Lower lobe of right lung (tissue), 2 donors: ENCODE data around the gene GALNT2. TPM values are rescaled to one million over a fixed set of nuclear protein-coding genes. Genes with fewer than 3 reads are reported as not detected.
A peak's percentile ranks its signal among the peaks of the same experiment; 100 is the strongest.

Source experiments
- ATAC-seq, 2 donors: fragments of 200-7000 bp; cut with Tn5 transposase; one replicate each; pipeline ENCODE4 v1.9.1; 2020 to 2022; ENCODE audit warnings: mild to moderate bottlenecking in 2 of 2, moderate library complexity in 2 of 2
- DNase-seq: peaks from one replicate; pipeline ENCODE4 v3.0.0-alpha.2; 2020
- H3K27ac ChIP-seq: fragments of 200-600 bp; one replicate; pipeline ENCODE4 v1.8.0; 2022
- H3K27me3 ChIP-seq: fragments of 200-600 bp; one replicate; pipeline ENCODE4 v1.8.0; 2022; ENCODE audit warnings: low read depth
- H3K36me3 ChIP-seq: fragments of 200-600 bp; one replicate; pipeline ENCODE4 v1.8.0; 2022; ENCODE audit warnings: mild to moderate bottlenecking
- H3K4me1 ChIP-seq: fragments of 200-600 bp; one replicate; pipeline ENCODE4 v1.8.0; 2022
- H3K4me3 ChIP-seq: fragments of 200-600 bp; one replicate; pipeline ENCODE4 v1.8.0; 2022; ENCODE audit warnings: mild to moderate bottlenecking
- H3K9me3 ChIP-seq: fragments of 200-600 bp; one replicate; pipeline ENCODE4 v1.8.0; 2022
- intact Hi-C: fragments of 100-400 bp; cut with DNase I; formaldehyde crosslinking; loops from one replicate; pipeline ENCODE4 v1.11.0; 2022
- total RNA-seq: library from RNA; stranded (reverse); fragmentation: NEBNext Ultra II Directional; extraction: Animal tissue kit (Norgen Biotek cat#: 25700); gene quantifications from one replicate; pipeline ENCODE4 v1.2.1, GENCODE V29; 2021
- TF ChIP-seq, protein P1 (sequence below): fragments of 200-600 bp; IDR thresholded peaks from one replicate; pipeline ENCODE4 v1.8.0; 2022; ENCODE audit warnings: antibody characterized with exemption, mild to moderate bottlenecking
- donor health status: DM: no; HTN: yes; CAD: no; lungs with severe emphysema.

The GALNT2 gene
- total RNA-seq, 1 donor from 2014 or later: 48.0 TPM

DNA sequence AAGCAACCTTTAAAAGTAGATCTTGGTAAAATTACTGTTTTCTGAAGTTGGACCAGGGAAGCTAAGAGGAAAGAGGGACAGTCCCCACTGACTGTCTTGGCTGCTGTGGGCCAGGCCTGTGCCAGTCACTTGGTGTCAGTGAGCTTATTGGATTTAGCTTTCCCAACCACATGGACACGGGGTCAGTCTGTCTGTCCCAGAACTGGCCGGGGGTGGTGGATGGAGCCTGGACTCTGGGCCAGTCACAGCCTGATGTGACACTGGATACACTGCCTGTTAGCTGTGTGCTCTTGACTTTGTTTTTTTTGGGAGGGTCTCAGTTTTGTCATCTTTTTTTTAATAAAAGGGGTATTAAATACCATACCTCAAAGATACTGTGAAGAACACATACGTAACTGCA, 96.7 kb downstream of the GALNT2 start:
- Histone ChIP-seq H3K27me3 (no peaks in the 10 kb centered on the region), H3K36me3 (no peaks in the 10 kb centered on the region), H3K27ac (no peak overlapping the region), H3K4me1 (peaks cover 16% of the 10 kb centered on the region), H3K4me3 (no peak overlapping the region), H3K9me3 (no peaks in the 10 kb centered on the region)
- DNase-seq (no peak), ATAC-seq (no peak)
- intact Hi-C loops: no loop called here
- TF ChIP-seq, protein P1, sequence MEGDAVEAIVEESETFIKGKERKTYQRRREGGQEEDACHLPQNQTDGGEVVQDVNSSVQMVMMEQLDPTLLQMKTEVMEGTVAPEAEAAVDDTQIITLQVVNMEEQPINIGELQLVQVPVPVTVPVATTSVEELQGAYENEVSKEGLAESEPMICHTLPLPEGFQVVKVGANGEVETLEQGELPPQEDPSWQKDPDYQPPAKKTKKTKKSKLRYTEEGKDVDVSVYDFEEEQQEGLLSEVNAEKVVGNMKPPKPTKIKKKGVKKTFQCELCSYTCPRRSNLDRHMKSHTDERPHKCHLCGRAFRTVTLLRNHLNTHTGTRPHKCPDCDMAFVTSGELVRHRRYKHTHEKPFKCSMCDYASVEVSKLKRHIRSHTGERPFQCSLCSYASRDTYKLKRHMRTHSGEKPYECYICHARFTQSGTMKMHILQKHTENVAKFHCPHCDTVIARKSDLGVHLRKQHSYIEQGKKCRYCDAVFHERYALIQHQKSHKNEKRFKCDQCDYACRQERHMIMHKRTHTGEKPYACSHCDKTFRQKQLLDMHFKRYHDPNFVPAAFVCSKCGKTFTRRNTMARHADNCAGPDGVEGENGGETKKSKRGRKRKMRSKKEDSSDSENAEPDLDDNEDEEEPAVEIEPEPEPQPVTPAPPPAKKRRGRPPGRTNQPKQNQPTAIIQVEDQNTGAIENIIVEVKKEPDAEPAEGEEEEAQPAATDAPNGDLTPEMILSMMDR: no peak

GRCh38 chr1:230165536-230165935, 98.5 kb downstream of the GALNT2 start:
- intact Hi-C loops: no loop called here
- Histone ChIP-seq H3K4me1 (peaks cover 24% of the 10 kb centered on the region), H3K36me3 (no peaks in the 10 kb centered on the region), H3K27ac (no peak overlapping the region), H3K27me3 (no peaks in the 10 kb centered on the region), H3K9me3 (no peaks in the 10 kb centered on the region), H3K4me3 (no peak overlapping the region)
- ATAC-seq (no peak), DNase-seq (no peak)
- TF ChIP-seq, protein P1: no peak

DNA sequence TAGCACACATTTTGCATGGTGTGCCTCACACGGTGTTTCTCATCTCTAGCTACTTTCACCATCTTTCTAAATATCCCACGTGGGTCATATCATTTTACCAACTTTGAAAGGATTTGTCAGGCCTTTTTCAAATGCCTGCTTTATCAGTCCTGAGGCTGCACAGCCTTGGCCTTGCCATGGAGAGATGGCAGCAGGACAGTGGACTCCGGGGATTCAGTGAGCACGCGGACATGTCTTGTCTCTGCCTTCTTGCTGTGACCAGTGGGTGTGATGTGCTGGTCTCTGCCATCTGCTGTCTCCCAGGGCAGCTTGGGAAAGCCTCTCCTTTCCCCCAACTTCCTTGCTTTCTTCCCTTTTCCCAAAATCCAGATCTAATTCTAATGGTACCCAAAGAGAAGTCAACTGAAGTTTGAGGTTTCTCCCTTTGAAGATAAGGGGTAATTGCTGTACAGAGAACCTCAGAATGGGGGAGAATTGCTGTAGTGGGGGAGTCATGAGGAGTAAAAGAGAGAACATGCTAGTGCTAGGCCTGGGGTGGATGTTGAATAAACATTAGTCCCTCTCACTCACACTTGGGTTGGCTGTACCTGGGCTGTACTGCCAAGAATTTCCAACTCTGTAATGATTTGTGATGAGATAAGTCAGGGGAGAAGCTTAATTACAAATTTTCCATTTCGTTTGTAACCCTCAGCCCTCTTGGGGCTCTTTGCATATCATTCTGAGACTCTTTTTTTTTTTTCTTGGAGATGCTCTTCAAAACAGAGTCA, 99.5 kb downstream of the GALNT2 start:
- no peaks in the 10 kb centered on the region for H3K36me3 ChIP-seq
- no peaks in the 10 kb centered on the region for H3K27me3 ChIP-seq
- no peaks in the 10 kb centered on the region for H3K9me3 ChIP-seq
- H3K4me3 ChIP-seq: no peak overlapping the region
- DNase-seq (no peak), ATAC-seq (no peak)
- peaks cover 17% of the 10 kb centered on the region for H3K4me1 ChIP-seq
- TF ChIP-seq, protein P1: no peak
- intact Hi-C loops: no loop called here
- H3K27ac ChIP-seq: no peak overlapping the region

GRCh38 chr1:230167419-230167852, 100.4 kb downstream of the GALNT2 start:
- H3K9me3 ChIP-seq: no peaks in the 10 kb centered on the region
- peaks cover 17% of the 10 kb centered on the region for H3K4me1 ChIP-seq
- no peaks in the 10 kb centered on the region for H3K36me3 ChIP-seq
- ATAC-seq (peak; percentile 78 to 85), DNase-seq (no peak)
- H3K27me3 ChIP-seq: no peaks in the 10 kb centered on the region
- TF ChIP-seq, protein P1: peak; percentile 77
- intact Hi-C loops: no loop called here
- H3K27ac ChIP-seq: no peak overlapping the region
- H3K4me3 ChIP-seq: no peak overlapping the region

DNA sequence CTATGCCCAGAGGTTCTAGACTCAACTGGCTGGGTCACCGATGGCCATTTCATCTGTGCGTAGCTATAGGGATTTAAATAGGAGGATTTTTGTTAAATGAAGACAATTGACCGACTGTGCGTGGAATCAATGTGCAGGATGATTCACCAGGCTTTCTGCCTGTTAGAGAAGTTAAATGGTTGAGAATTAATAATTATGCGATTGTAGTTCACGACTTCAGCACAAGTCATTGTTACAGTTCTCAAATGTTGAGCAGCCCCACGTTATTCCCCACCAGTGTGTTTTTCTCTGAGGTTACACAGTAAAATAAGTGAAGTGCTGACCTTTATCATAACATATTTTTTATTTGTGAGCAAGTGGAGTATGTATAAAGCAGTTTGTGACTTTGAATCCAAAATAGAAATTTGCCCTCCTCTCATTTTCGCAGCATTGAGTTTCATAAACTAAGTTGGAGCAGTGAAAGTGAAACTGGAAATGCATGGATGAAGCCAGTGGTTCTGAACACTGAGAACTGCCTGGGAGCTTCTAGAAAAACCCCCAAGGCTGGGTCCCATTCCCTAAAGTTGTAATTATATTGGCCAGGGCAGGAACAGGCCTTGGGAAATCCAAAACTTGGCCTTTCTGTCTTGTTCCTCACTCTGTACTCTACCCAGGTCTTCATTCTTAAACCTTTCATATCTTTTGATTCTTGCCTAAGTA, 102.6 kb downstream of the GALNT2 start:
- Histone ChIP-seq H3K27ac (no peak overlapping the region), H3K4me3 (no peak overlapping the region), H3K36me3 (no peaks in the 10 kb centered on the region), H3K9me3 (no peaks in the 10 kb centered on the region), H3K27me3 (no peaks in the 10 kb centered on the region), H3K4me1 (peaks cover 17% of the 10 kb centered on the region)
- TF ChIP-seq, protein P1: no peak
- intact Hi-C loops: no loop called here
- ATAC-seq (peak; percentile 21 to 34), DNase-seq (no peak)
